HK-2 (cell line): ENCODE measurements around the gene HYCC1.

Experiments used
- DNase-seq: peaks from one replicate; pipeline ENCODE4 v3.0.0-alpha.2; 2018; ENCODE audit not compliant: unreplicated experiment

Gene HYCC1

DNA sequence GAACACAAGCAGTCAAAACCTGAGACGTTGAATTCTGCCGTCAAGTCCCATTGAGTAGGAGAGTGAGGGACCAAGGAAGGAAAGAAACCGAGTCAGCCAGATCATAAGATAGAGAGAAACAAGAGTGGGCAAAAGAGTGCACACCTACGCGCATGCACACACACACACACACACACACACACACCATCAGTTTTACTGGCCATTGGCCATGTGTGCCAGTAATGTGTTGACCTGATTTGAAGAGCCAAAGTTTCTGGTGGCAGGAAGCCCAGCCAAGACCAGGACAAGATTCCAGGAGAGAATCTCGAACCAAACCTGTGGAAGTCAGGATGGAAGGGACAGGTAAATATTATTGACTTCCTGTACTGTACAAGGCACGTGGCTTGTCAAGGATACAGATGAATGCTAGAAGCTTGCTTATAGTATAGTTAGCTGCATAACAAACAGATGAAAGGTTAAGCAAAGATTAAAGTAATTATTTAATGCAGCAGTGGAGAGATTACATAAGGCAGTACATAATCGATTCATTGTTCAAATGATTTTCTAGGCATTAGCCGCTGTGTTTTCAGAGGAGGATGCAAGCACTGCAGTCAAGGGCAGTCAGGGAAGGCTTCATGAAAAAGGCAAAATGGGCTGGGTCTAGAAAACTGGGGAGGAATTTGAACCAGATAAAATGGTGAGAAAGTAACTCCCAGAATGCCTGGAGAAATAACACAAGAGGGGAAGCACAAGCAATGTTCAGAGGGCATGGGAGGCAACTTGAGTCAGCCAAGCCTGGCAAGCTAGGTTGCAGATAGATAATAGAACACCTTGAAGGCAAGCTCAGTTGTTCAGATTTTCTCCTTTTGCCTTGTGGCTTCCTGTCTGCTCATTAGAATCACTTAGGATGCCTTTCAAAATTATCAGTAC lies 2.7 kb upstream of the HYCC1 start:
- no peak for DNase-seq

DNA sequence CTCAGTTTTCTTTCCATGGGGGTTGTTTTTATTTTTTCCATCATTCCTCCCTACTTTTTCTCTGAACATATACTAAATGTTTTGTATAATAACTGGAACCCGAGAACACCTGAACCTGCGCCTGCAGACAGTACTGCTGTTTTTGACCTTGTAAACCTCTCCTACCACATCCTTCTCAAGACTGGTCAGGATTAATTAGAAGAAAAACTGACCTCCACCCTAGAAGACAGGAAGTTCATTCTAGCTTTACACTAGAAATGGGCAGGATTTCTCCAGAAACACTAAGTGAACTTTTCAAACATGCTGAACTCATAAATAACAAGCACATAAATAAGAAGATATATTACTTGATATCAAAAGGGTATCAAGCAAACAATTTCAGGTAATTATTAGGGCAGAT lies 751 bp upstream of the HYCC1 start:
- DNase-seq = no peak

DNA sequence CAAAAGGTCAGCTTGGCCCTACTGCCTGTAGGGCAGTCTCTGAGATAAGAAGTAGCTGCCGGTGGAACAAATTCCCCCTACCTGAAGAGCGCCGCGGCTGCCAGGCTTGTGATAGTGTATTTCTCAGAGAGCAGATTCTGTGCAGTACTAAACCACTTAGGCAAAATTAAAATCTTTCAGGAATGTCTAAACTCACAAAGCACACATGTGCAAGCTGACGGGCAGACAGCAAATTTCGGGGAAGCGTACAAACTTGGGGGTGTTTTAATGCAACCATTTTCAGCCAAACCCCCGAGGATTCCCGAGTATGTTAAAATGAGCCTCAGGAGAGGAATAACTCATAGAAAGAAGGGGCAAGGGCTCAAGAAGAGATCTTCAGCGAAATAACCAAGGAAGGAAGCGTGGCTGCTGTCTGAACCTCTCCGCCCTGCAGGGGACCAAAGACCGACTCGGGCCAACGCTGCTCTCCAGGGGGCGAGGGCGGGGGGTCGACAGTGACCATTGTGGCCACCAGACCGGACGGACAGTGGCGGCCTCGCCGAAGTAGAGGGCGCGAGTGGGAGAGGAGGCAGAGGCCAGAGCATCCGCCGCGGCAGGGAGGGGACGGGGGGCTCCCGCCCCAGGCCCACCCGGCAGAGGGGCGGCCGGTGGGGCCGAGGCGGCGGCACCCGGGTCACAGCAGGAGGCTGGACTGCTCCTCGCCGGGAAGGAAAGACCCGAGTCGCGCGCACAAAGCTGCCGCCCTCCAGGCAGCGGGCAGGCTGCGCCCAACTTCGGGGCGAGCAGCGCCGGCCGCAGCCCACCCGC lies 819 bp downstream of the HYCC1 start:
- DNase-seq = peak; percentile 49

DNA sequence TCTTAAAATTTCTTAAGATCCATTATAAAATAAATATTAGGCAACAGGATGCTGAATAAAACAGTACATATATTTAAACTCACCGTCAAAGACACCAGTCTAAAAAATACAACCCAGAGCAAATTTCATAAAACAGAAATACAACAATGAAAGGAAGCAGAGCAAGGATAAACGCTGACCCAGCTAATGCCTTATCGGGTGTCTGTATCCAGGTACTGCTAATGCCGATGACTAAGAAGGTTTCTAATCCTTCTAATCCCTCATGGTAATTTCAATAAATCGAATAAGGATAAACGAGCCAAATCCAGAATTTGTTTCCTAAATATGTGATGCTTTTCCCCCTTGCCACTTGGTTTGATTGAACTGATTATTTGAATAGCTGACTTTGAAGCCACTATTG lies 1.7 kb downstream of the HYCC1 start:
- no peak for DNase-seq

DNA sequence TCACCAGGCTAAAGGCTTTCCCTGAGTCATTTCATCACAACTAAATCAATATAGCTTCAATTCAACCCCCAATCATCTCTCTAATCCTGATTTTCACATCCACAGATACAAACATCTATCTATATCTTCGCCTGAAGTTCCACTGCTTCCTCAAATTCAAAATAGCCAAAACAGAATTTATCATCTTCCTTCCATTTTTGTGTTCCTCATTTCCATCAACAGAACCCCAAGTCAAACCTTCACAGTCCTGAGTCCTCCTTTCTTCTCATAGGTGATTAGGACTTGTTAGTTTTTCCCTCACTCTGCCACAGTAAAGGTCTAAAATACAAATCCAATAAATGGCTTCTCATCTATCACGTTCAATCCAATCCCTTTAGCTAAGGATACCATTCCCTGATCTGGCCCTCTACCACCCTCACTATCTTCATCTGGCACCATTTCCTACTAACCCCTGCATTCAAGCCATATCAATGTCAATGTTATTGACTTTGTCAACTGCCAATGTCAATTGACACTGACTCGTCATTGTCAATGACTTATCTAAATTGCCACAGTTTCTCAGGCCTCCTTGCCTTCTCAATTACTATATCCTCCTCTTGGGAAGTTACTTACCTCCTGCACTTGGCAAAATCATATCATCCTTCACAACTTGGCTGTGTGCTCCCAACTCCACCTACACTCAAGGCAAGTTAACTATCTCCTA lies 2.6 kb downstream of the HYCC1 start:
- DNase-seq = no peak

DNA sequence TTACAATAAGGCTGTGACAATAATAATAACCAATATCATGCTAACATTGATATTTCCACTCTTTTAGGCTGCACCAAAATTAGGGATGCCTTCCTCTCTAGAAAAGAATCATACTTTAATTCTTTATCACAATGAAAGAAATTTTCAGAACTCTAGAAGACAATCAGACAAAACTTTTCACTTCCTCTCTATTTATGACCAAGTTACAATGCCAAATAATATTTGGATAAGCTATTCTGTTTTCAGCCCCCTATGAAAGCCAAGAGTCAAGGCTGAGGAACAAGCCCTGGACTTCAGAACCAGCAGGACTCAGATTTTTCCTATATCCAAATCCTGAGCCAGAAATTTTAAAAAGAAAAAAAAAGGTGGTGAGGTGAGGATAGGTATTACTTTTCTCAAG lies 4.6 kb downstream of the HYCC1 start:
- no peak for DNase-seq

DNA sequence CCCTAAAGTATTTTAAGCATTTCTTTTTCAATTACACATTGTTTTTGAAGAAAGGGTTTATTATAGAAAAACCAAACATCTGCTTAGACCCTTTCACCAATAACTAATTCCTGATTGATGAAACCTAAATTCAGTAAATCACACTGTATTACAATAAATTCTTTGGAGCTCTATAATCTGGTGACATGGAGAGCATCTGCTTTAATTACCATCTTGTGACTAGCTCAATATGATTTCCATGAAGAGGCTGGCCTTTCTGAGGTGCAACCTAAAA lies 9.7 kb downstream of the HYCC1 start:
- DNase-seq = no peak

DNA sequence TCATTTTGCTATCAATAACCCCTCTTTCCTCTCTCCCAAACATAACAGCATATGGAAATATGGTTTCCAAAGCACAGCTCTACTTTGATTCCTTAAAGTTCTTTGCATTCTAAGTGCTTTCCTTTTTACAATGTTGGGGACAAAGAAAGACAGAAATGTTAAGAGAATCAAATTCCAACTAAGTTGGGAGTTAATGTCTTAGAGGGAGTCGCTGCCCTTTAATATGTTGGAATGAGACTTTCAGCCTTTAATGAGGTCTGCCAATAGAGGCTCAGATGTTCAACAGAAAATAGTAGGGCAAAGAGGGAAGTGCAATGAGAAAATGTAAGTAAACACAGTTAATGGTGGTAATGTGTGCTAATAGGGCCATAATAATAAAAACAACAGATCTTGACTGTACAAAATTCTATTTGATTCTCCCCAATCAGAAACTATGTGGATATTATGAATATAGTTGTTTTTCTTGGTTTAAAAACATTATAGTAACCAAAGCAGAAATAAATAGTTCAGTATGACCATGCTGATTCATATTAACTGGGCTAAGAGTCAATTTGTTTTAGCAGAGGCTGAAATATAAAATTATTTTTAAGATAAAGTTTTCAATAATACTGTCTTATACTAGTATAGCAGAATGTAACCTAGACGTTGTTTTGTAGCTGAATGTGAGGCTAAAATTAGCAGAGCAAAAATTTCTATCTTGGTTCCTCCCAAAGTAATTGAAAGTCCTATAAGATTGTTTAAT lies 10.3 kb downstream of the HYCC1 start:
- DNase-seq = no peak

DNA sequence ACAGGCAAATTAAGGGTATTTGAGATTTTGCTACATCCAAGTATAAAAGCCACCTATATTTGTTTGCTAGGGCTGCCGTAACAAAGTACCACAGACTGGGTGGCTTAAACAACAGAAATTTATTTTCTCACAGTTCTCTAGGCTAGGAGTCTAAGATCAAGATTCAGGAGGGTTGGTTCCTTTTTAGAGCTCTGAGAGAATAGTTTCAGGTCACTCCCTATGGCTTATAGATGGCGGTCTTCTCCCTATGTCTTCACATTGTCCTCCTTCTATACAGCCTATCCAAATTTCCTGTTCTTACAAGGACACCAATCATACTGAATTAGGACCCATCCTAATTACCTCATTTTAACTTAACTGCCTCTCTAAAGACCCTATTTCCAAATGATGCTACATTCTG lies 11.2 kb downstream of the HYCC1 start:
- DNase-seq = no peak

DNA sequence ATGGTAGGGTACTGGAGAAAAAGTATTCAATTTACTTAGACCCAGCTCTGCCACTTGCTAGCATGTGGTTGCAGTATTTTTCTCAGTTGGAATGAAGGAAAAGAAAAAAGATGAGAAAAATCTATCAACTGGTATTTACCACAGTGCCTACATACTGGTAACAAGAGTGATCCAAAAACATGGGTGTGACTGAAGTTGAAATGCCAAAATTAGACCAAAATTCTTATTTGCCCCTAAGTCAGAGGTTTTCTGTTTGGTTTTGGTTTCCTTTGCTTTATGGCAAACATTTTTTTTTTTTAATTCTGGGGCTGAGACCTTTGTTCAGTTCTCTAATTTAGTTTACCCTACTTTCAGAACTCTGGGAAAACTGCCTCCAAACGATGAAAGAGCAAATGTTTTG lies 12.3 kb downstream of the HYCC1 start:
- no peak for DNase-seq

DNA sequence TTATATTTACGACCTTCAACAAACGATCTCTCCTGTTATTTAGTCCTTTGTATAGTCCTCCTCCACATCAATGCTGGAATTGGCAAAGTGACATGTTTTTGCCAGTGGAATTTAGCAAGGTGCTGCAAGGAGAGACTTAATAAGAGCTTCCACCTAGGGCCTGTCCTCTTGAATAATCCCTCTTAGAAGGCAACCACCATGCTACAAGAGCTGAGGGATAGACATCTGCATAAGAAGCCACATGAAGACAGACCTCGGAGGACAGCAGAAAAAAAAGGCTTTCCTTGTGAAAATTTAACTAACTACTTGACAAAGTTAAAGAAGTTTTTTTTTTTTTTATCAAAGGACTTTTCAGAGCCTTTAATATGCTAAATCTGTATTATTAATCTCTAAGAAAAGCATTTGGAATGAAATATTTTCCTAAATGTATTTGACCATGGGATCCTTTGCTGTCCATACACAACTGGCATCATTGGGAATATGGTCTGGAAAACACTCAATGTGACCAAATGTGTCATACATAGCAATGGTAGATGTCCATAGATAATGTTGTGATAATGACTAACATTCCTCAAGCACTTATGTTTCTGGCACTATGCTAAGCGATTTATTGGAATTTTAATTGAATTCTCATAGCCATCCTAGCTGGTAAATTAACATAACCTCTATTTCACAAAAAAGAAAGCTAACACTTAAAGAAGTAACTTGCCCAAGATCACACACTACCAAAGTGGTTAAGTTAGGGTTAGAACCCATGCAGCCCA lies 13.2 kb downstream of the HYCC1 start:
- DNase-seq = no peak

DNA sequence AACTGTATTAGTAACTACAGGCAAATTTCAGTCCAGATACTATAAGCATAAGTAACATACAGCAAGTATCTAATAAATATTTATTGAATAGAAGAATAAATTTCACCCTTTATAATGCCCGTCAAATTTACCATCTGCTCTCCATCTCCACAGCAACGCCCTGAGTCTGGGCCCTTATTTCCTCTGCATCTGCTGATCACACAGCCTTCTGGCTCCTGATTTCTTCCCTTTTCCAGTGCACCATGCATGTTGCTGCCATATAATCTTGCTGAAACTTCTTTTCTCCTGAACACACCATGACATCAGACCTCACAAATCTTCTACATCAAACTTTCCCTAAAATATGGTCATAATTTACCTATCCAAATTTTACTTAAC lies 15.4 kb downstream of the HYCC1 start:
- no peak for DNase-seq

DNA sequence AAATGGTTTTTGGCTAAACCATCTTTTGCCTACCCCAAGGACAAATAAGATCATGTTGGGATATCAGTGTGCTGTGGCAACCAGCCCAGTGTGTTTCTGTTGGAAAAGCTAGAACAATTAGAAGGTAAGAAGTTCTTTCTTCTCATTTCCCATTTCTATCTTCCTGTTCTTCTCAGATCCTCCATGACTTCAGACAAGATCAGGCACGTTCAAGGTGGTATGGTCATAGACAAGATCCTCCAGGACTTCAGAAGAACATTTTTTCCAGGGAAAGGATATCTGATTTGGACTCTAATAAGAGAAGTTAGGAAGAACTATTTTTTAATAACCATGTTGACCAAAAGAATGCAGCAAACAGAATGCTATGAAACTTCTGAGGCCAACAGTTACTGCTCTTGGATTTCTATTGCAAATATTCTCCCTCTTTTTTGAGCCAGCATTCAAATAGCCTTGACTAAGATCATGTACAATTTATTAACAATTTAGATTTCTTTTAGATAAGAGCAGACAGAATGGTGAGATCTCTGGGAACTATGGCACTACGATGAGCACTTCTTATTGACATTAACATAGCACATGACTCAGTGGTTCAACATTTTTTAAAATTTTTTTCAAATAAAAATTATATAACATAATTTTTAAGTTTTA lies 15.9 kb downstream of the HYCC1 start:
- no peak for DNase-seq

DNA sequence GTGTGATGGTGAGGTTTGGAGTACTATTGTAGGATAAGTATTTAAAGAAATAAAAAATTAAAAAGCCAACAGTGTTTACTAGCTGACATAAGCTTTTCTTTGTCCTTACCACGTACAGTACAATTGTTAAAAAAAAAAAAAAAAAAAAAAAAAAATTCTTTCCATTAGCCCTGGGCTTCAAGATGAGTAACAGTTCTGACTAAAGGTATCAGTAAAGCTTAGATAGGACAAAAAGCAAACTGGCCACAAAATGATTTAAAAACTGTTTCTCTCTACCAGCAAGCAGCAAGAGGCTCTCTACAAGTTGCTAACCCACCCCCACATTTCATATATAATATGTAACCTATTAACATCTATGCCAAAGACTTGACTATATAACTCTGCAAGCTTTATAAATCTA lies 17.5 kb downstream of the HYCC1 start:
- no peak for DNase-seq

DNA sequence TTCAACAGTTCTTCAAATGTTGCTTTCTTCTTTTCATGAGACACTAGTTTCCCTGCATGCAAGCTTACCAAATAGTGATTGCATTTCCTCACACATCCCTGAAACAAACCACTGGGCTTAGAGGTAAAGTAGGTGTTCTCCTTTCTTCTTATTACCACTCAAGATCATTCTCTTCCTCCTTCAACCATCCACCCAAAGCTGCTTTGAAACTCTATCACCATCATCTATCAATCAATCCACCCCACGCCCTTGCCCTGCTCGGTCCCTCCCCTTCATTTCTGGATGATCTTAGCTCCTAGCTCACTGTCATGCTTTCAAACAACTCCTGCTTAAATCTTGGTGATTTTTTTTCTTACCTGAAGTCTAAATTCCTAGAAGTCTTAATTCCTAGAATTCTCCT lies 18.9 kb downstream of the HYCC1 start:
- DNase-seq = no peak

DNA sequence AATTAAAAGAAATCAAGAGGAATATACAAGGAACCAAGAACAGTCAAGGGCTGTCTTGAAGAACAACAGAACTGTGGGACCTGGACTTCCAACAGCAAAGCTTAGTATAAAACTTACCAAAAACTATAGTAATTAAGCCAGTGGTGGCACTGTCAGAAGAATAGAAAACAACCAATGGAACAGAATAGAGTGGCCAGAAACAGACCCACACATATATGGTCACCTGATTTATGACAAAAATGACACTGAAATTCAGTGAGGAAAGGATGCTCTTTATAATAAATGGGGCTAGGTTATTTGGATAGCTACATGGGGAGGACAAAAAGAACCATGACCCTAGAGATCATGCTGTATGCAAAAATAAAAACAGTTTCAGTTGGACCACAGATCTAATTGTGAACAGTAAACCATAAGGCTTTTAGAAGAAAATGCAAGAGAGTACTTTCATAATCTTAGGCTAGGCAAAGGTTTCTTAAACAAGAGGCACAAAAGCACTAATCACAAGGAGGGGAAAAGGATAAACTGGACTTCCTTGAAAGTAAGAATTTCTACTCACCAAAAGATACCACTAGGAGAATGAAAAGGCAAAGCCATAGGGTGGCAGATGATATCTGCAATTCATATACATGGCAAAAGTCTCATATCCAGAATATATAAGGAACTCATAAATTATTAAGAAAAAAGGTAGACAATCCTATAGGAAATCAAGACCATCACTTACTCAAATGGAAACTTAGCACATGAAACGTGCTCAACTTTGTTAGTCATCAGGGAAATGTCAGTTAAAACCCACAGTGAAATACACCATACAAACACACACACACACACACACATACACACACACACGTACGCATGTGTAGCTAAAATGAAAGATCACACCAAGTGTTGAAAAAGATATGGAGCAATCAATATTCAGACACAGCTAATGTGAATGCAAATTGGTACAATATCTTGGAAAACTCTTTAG lies 20.8 kb downstream of the HYCC1 start:
- DNase-seq = no peak

DNA sequence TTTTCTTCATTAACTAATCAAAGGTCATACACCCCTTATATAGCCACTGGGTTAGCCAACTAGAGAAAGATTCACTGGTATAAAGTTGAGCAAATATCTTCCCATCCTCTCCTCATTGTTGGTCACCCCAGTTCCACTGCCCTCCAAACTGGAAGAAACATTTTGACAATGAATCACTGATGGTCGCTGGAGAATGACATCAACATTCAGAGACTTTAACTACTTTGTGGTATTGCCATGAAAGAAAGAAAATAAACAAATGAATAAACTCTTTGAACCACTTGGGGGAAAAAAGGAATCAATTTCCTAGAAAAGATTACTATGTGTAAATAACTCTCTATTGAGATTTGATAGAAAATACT lies 23.4 kb downstream of the HYCC1 start:
- no peak for DNase-seq

DNA sequence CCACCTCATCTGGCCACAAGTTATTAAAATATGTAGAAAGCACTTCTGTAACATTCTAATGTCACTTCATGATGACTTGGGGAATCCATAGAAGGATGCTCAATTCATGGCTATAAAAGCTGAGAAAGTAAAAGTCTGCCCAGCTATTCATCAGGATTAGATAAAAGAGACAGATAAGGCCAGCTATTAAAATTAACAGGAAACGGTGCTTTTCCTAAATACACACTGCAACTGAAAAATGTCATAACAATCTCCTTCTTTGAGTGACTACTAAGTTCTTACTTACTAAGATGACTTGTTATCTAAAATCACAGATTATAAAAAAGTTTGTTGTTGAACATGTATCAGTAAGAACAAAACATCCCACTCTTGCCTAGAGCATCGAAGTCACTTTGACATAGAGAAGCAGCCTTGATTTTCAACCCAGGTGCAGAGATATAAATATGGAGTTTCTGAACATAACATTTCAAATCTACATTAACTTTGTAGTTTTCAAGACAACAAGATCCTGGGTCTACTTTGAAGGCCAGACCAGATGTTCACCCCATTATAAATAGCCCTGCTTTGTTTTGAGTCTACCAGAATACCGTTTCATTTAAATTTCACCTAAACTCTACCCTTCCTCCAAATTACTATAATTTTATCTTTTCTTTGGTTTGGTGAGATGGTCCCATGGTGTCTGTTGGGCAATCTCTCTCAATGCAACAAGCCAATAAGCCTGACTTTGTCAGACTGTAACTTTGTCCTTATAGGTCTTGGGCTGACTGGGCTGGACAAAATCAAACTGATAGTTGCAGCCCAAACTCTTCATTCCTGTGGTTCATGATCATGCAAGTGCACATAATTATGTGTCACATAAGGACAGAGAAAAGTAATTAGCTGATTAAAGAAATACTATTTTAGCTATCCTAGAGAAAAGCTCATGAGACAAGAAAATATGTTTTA lies 24.0 kb downstream of the HYCC1 start:
- no peak for DNase-seq

DNA sequence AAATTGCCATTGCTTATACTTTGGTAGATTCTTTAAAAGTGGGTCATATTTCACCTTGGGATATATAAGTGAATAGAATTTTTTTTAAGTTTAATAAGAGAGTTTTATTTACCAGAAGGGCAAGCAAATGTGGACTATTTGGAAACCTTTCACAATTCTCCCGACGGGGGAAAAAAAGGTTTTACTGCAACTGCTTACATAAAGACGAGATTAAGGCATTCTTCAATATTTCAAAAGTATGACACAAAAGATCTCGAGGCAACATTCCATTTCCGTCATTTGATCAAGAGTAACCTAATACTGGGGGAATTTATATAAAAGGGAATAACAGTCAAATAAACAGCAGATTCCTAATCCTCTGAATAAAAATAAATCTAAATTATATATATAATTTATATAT lies 28.5 kb downstream of the HYCC1 start:
- DNase-seq = no peak
